ENCODE results near the gene DGKH. TPM values are rescaled to one million over a fixed set of nuclear protein-coding genes. Genes with fewer than 3 reads are reported as not detected.

Gene DGKH
- total and polyA plus RNA-seq, 9 donors: 2.1 to 14.1 (median 9.3) TPM

GRCh38 chr13:42055500-42056085 is 7.1 kb downstream of the DGKH start:
- intact Hi-C loops (cut with DNase I): no loop called here
- no peaks in the 10 kb centered on the region for H3K9me3 ChIP-seq
- H3K27me3 ChIP-seq: no peaks in the 10 kb centered on the region
- no peaks in the 10 kb centered on the region for H3K4me1 ChIP-seq (ENCODE audit: insufficient read depth)
- H3K36me3 ChIP-seq: no peaks in the 10 kb centered on the region
- WGBS, 3 donors: 77 to 78% (median 77%) methylated on average over 6 of the region's 6 CpGs
- DNase-seq: no peak
- no peak overlapping the region for H3K4me3 ChIP-seq
- no peak overlapping the region for H3K27ac ChIP-seq
- no peak for TF ChIP-seq POLR2A (IDR thresholded peaks at IDR 0.05)
- TF ChIP-seq EP300 (IDR thresholded peaks at IDR 0.05): no peak
- TF ChIP-seq CTCF (IDR thresholded peaks at IDR 0.05): no peak

- no peak for TF ChIP-seq EP300 (IDR thresholded peaks at IDR 0.05)
- no peak for TF ChIP-seq POLR2A (IDR thresholded peaks at IDR 0.05)
- no peak for TF ChIP-seq CTCF (IDR thresholded peaks at IDR 0.05)
- Histone ChIP-seq H3K9me3 (no peaks in the 10 kb centered on the region), H3K27ac (no peak overlapping the region), H3K27me3 (no peaks in the 10 kb centered on the region), H3K4me1 (ENCODE audit: insufficient read depth) (no peaks in the 10 kb centered on the region), H3K4me3 (no peak overlapping the region), H3K36me3 (no peaks in the 10 kb centered on the region)
- WGBS, 3 donors: 75 to 78% (median 78%) methylated on average over 1 of the region's 1 CpG
- DNase-seq: no peak
- intact Hi-C loops (cut with DNase I): no loop called here
Observed at GRCh38 chr13:42056146-42056545, 7.7 kb downstream of the DGKH start.

- DNase-seq: no peak
- H3K27ac ChIP-seq: no peak overlapping the region
- H3K36me3 ChIP-seq: no peaks in the 10 kb centered on the region
- TF ChIP-seq POLR2A (IDR thresholded peaks at IDR 0.05) (no peak), CTCF (IDR thresholded peaks at IDR 0.05) (no peak), EP300 (IDR thresholded peaks at IDR 0.05) (no peak)
- intact Hi-C loops (cut with DNase I): no loop called here
- no peak overlapping the region for H3K4me3 ChIP-seq
- no peaks in the 10 kb centered on the region for H3K9me3 ChIP-seq
- H3K27me3 ChIP-seq: no peaks in the 10 kb centered on the region
- no peaks in the 10 kb centered on the region for H3K4me1 ChIP-seq (ENCODE audit: insufficient read depth)
- WGBS, 3 donors: 84 to 89% (median 86%) methylated on average over 6 of the region's 6 CpGs
Observed at GRCh38 chr13:42056583-42056982, 8.1 kb downstream of the DGKH start.

- intact Hi-C loops (cut with DNase I): no loop called here
- Histone ChIP-seq H3K4me3 (no peak overlapping the region), H3K27me3 (no peaks in the 10 kb centered on the region), H3K4me1 (ENCODE audit: insufficient read depth) (no peaks in the 10 kb centered on the region), H3K27ac (no peak overlapping the region), H3K9me3 (no peaks in the 10 kb centered on the region), H3K36me3 (no peaks in the 10 kb centered on the region)
- TF ChIP-seq CTCF (IDR thresholded peaks at IDR 0.05) (no peak), EP300 (IDR thresholded peaks at IDR 0.05) (no peak), POLR2A (IDR thresholded peaks at IDR 0.05) (no peak)
- 94 to 99% (median 97%) methylated on average over 2 of the region's 2 CpGs for WGBS, 3 donors
- DNase-seq: no peak
Observed at GRCh38 chr13:42057918-42058530, 9.6 kb downstream of the DGKH start.

Measured in ovary (tissue), 9 donors.